OCI-LY1 (cell line): ENCODE data around the gene ZNF718.
"Not testable (repeated sequence)": the region's sequence is repeated elsewhere in the genome, so short reads cannot be mapped to it uniquely, and the experiment has no call there.

Experiments used
- EZH2 ChIP-seq: fragments of 200-600 bp; sonication (generic), shearing (Covaris generic); IDR thresholded peaks from 2 replicates; pipeline ENCODE4 v1.8.0; 2017; ENCODE audit warnings: borderline replicate concordance, mixed run types, mild to moderate bottlenecking, antibody characterized with exemption, low read length, moderate library complexity, mixed read lengths
- TF ChIP-seq, protein P1 (sequence below): fragments of 200-600 bp; sonication (generic), shearing (Covaris generic); IDR thresholded peaks from 2 replicates; pipeline ENCODE4 v1.5.1; 2017; ENCODE audit warnings: mild to moderate bottlenecking, antibody characterized with exemption, low read length, moderate library complexity, mixed read lengths

- TF ChIP-seq, protein P1, sequence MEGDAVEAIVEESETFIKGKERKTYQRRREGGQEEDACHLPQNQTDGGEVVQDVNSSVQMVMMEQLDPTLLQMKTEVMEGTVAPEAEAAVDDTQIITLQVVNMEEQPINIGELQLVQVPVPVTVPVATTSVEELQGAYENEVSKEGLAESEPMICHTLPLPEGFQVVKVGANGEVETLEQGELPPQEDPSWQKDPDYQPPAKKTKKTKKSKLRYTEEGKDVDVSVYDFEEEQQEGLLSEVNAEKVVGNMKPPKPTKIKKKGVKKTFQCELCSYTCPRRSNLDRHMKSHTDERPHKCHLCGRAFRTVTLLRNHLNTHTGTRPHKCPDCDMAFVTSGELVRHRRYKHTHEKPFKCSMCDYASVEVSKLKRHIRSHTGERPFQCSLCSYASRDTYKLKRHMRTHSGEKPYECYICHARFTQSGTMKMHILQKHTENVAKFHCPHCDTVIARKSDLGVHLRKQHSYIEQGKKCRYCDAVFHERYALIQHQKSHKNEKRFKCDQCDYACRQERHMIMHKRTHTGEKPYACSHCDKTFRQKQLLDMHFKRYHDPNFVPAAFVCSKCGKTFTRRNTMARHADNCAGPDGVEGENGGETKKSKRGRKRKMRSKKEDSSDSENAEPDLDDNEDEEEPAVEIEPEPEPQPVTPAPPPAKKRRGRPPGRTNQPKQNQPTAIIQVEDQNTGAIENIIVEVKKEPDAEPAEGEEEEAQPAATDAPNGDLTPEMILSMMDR: not testable (repeated sequence)
- TF ChIP-seq EZH2: not testable (repeated sequence)
These were observed 47.0 kb downstream of the ZNF718 start for GRCh38 chr4:171318-171717.
